GM23338 (cell line): ENCODE results near the gene LDB1. TPM values are rescaled to one million over a fixed set of nuclear protein-coding genes. Genes with fewer than 3 reads are reported as not detected.
A peak's percentile ranks its signal among the peaks of the same experiment; 100 is the strongest.

Source experiments
- ATAC-seq: fragments of 200-7000 bp; cut with Tn5 transposase; 3 replicates; pipeline ENCODE4 v1.9.1; 2020
- DNase-seq: peaks from one replicate; pipeline ENCODE4 v3.0.0-alpha.2; 2015; ENCODE audit warnings: low spot score
- H2AFZ ChIP-seq: fragments of 200-600 bp; sonication (generic); 2 replicates; pipeline ENCODE4 v1.8.0; 2016; ENCODE audit warnings: antibody characterized with exemption, mild to moderate bottlenecking, moderate library complexity
- H3F3A ChIP-seq: fragments of 200-600 bp; sonication (generic); replicated peaks from 2 replicates; pipeline ENCODE4 v1.8.0; 2017; ENCODE audit warnings: antibody characterized with exemption, mixed run types, low read depth
- H3K27ac ChIP-seq: fragments of 200-600 bp; sonication (generic); 2 replicates; pipeline ENCODE4 v1.6.1; 2016; ENCODE audit warnings: low read depth
- H3K27me3 ChIP-seq: fragments of 200-600 bp; sonication (generic); 2 replicates; pipeline ENCODE4 v1.8.0; 2016; ENCODE audit warnings: mild to moderate bottlenecking, mixed run types, moderate library complexity; ENCODE audit not compliant: insufficient read depth
- H3K36me3 ChIP-seq: fragments of 200-600 bp; sonication (generic); 2 replicates; pipeline ENCODE4 v1.8.0; 2016; ENCODE audit warnings: mild to moderate bottlenecking; ENCODE audit not compliant: insufficient read depth
- H3K4me1 ChIP-seq: fragments of 200-600 bp; sonication (generic); 2 replicates; pipeline ENCODE4 v1.8.0; 2016; ENCODE audit warnings: mild to moderate bottlenecking, moderate library complexity; ENCODE audit not compliant: insufficient read depth
- H3K4me2 ChIP-seq: fragments of 200-600 bp; sonication (generic); 2 replicates; pipeline ENCODE4 v1.7.1; 2017; ENCODE audit warnings: mixed run types
- H3K4me3 ChIP-seq: fragments of 200-600 bp; sonication (generic); 2 replicates; pipeline ENCODE4 v1.6.1; 2016; ENCODE audit warnings: mixed run types
- H3K79me2 ChIP-seq: fragments of 200-600 bp; sonication (generic); replicated peaks from 2 replicates; pipeline ENCODE4 v1.8.0; 2017; ENCODE audit warnings: mild to moderate bottlenecking; ENCODE audit not compliant: insufficient read depth
- H3K9me2 ChIP-seq: fragments of 200-600 bp; sonication (generic); 2 replicates; pipeline ENCODE4 v1.8.0; 2017; ENCODE audit not compliant: insufficient read depth
- H4K20me1 ChIP-seq: fragments of 200-600 bp; sonication (generic); replicated peaks from 2 replicates; pipeline ENCODE4 v1.8.0; 2017; ENCODE audit warnings: mild to moderate bottlenecking; ENCODE audit not compliant: insufficient read depth
- H3K27ac Mint-ChIP-seq: 2 replicates; pipeline ENCODE4 v1.8.0; 2020; ENCODE audit warnings: inconsistent platforms, mild to moderate bottlenecking, moderate library complexity, mixed read lengths
- H3K27me3 Mint-ChIP-seq: 3 replicates; pipeline ENCODE4 v1.8.0; 2022; ENCODE audit warnings: low read depth, mild to moderate bottlenecking, moderate library complexity, mixed read lengths, inconsistent platforms; ENCODE audit not compliant: insufficient read depth, poor library complexity
- H3K36me3 Mint-ChIP-seq: 3 replicates; pipeline ENCODE4 v1.8.0; 2021; ENCODE audit warnings: low read depth, mild to moderate bottlenecking, inconsistent platforms, moderate library complexity, mixed read lengths
- H3K4me1 Mint-ChIP-seq: 3 replicates; pipeline ENCODE4 v1.8.0; 2020; ENCODE audit warnings: mild to moderate bottlenecking, inconsistent platforms, mixed read lengths
- H3K4me3 Mint-ChIP-seq: 3 replicates; pipeline ENCODE4 v1.8.0; 2021; ENCODE audit warnings: moderate library complexity, mild to moderate bottlenecking, inconsistent platforms, mixed read lengths
- H3K9me3 Mint-ChIP-seq: 3 replicates; pipeline ENCODE4 v1.8.0; 2020; ENCODE audit warnings: moderate library complexity, mild to moderate bottlenecking, inconsistent platforms, mixed read lengths
- CREB1 ChIP-seq: fragments of 250-450 bp; sonication (Bioruptor Pico); IDR thresholded peaks from 2 replicates; pipeline ENCODE4 v1.5.0; 2020; ENCODE audit warnings: low read depth, mild to moderate bottlenecking, moderate library complexity
- ETS1 ChIP-seq: IDR thresholded peaks from 2 replicates; pipeline ENCODE4 v1.6.1; 2016; ENCODE audit warnings: antibody characterized with exemption
- EZH2 ChIP-seq: fragments of 200-600 bp; sonication (generic); IDR thresholded peaks from one replicate; pipeline ENCODE4 v1.8.0; 2017; ENCODE audit warnings: antibody characterized with exemption, mild to moderate bottlenecking, low read depth; ENCODE audit not compliant: unreplicated experiment
- EZH2phosphoT487 ChIP-seq: fragments of 200-600 bp; sonication (generic); IDR thresholded peaks from one replicate; pipeline ENCODE4 v1.8.1; 2018; ENCODE audit warnings: antibody characterized with exemption; ENCODE audit not compliant: unreplicated experiment
- JUNB ChIP-seq: IDR thresholded peaks from one replicate; pipeline ENCODE4 v1.6.1; 2016; ENCODE audit warnings: antibody characterized with exemption; ENCODE audit not compliant: unreplicated experiment
- NANOG ChIP-seq: IDR thresholded peaks from 2 replicates; pipeline ENCODE4 v1.6.1; 2016; ENCODE audit warnings: antibody characterized with exemption, borderline replicate concordance
- STAT1 ChIP-seq: IDR thresholded peaks from one replicate; pipeline ENCODE4 v1.6.1; 2016; ENCODE audit warnings: antibody characterized with exemption; ENCODE audit not compliant: unreplicated experiment
- ZNF114 ChIP-seq: fragments of 250-450 bp; sonication (Bioruptor Pico); IDR thresholded peaks from 2 replicates; pipeline ENCODE4 v1.5.0; 2020; ENCODE audit warnings: mild to moderate bottlenecking, moderate library complexity
- ZNF331 ChIP-seq: fragments of 250-450 bp; sonication (Bioruptor Pico); IDR thresholded peaks from 2 replicates; pipeline ENCODE4 v1.5.0; 2020; ENCODE audit warnings: low read depth, mild to moderate bottlenecking, moderate library complexity
- ZNF462 ChIP-seq: fragments of 250-450 bp; sonication (Bioruptor Pico); IDR thresholded peaks from 2 replicates; pipeline ENCODE4 v1.5.0; 2020; ENCODE audit warnings: mild to moderate bottlenecking, moderate library complexity
- polyA plus RNA-seq: library from polyadenylated mRNA; unstranded; fragments of >200 nt; fragmentation: Nextera tagmentation; extraction: Ambion mirVana; gene quantifications from 2 replicates; pipeline ENCODE4 v1.2.1, GENCODE V29; 2016
- total RNA-seq: library from RNA; depleted of rRNA; stranded (reverse); fragments of >200 nt; shearing (Covaris generic); gene quantifications from 2 replicates; pipeline ENCODE4 v1.2.3, GENCODE V29; 2014
- TF ChIP-seq, protein P1 (sequence below), 2 experiments: fragments of 200-600 bp in 1 of 2; sonication (generic) in 1 of 2; conservative IDR thresholded peaks; 2 replicates each; pipeline versions ENCODE4 v1.5.1 to v1.6.1; 2016 to 2017; ENCODE audit warnings: antibody characterized with exemption in 2 of 2, low read depth in 2 of 2, mild to moderate bottlenecking in 2 of 2, moderate library complexity in 1 of 2

The LDB1 gene
- total and polyA plus RNA-seq, 2 experiments from 2014 or later, result 16.3 to 69.3 TPM

- Mint-ChIP-seq H3K27ac (peak overlapping the region; percentile 84), H3K4me3 (peak overlapping the region; percentile 89), H3K9me3 (no peaks in the 10 kb centered on the region; the same call in 1 of the 3 replicates), H3K4me1 (peaks cover 58% of the 10 kb centered on the region), H3K27me3 (peaks cover 16% of the 10 kb centered on the region), H3K36me3 (peaks cover 42% of the 10 kb centered on the region)
- H3K27me3 ChIP-seq, result no peaks in the 10 kb centered on the region
- DNase-seq (no peak), ATAC-seq (no peak)
- TF ChIP-seq CREB1, result no peak
- TF ChIP-seq EZH2phosphoT487, result no peak
- no peak for TF ChIP-seq STAT1
- no peak for TF ChIP-seq NANOG
- TF ChIP-seq ZNF462 (CRISPR knock-in tag), result no peak
- TF ChIP-seq ZNF331 (CRISPR knock-in tag), result no peak
- TF ChIP-seq, protein P1, sequence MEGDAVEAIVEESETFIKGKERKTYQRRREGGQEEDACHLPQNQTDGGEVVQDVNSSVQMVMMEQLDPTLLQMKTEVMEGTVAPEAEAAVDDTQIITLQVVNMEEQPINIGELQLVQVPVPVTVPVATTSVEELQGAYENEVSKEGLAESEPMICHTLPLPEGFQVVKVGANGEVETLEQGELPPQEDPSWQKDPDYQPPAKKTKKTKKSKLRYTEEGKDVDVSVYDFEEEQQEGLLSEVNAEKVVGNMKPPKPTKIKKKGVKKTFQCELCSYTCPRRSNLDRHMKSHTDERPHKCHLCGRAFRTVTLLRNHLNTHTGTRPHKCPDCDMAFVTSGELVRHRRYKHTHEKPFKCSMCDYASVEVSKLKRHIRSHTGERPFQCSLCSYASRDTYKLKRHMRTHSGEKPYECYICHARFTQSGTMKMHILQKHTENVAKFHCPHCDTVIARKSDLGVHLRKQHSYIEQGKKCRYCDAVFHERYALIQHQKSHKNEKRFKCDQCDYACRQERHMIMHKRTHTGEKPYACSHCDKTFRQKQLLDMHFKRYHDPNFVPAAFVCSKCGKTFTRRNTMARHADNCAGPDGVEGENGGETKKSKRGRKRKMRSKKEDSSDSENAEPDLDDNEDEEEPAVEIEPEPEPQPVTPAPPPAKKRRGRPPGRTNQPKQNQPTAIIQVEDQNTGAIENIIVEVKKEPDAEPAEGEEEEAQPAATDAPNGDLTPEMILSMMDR (conservative IDR thresholded peaks at IDR 0.05; ENCODE audit: low read depth in 2 of 2), result no peak
- TF ChIP-seq EZH2, result no peak
- TF ChIP-seq JUNB, result no peak
- TF ChIP-seq ZNF114, result no peak
- TF ChIP-seq ETS1, result no peak
- H3K4me3 ChIP-seq, result peak overlapping the region; percentile 95
- peak overlapping the region; percentile 39; the same call in 1 of the 2 replicates for H3K27ac ChIP-seq
- no peaks in the 10 kb centered on the region for H3K9me2 ChIP-seq
- H4K20me1 ChIP-seq, result peaks cover 38% of the 10 kb centered on the region
- peaks cover 48% of the 10 kb centered on the region for H3K4me1 ChIP-seq
- H3K79me2 ChIP-seq, result peaks cover 71% of the 10 kb centered on the region
- H3F3A ChIP-seq, result peaks cover 25% of the 10 kb centered on the region; the same call in 1 of the 2 replicates
- peaks cover 27% of the 10 kb centered on the region for H3K36me3 ChIP-seq
- H2AFZ ChIP-seq, result no peak overlapping the region
- H3K4me2 ChIP-seq, result peak overlapping the region; percentile 97
Measured at GRCh38 chr10:102113261-102113955, 6.8 kb downstream of the LDB1 start.
